Bone marrow (tissue), 2 donors: ENCODE results near the gene GRIA1.
"Not testable (repeated sequence)": the region's sequence is repeated elsewhere in the genome, so short reads cannot be mapped to it uniquely, and the experiment has no call there.

Experiments used
- DNase-seq, 2 donors: peaks; one replicate each; lab custom pipeline; 2025; lab: John Stamatoyannopoulos, UW

The GRIA1 gene

GRCh38 chr5:153719324-153719723 lies 228.9 kb downstream of the GRIA1 start:
- no peak for DNase-seq

- DNase-seq = not testable (repeated sequence)
Observed at GRCh38 chr5:153723022-153723610, 232.6 kb downstream of the GRIA1 start.

GRCh38 chr5:153742060-153742459 lies 251.6 kb downstream of the GRIA1 start:
- DNase-seq = no peak

GRCh38 chr5:153744751-153745150 lies 254.3 kb downstream of the GRIA1 start:
- no peak for DNase-seq

- DNase-seq = no peak
Observed at GRCh38 chr5:153745778-153746395, 255.4 kb downstream of the GRIA1 start.

- no peak for DNase-seq
Observed at GRCh38 chr5:153746440-153746839, 256.0 kb downstream of the GRIA1 start.

- no peak for DNase-seq
Observed at GRCh38 chr5:153748823-153749222, 258.4 kb downstream of the GRIA1 start.

- no peak for DNase-seq
Observed at GRCh38 chr5:153749960-153750359, 259.5 kb downstream of the GRIA1 start.

GRCh38 chr5:153751251-153751650 lies 260.8 kb downstream of the GRIA1 start:
- no peak for DNase-seq

GRCh38 chr5:153752890-153753289 lies 262.4 kb downstream of the GRIA1 start:
- no peak for DNase-seq

- DNase-seq = no peak
Observed at GRCh38 chr5:153753645-153754432, 263.4 kb downstream of the GRIA1 start.

GRCh38 chr5:153755913-153756500 lies 265.5 kb downstream of the GRIA1 start:
- no peak for DNase-seq

GRCh38 chr5:153756540-153756939 lies 266.1 kb downstream of the GRIA1 start:
- no peak for DNase-seq

- DNase-seq = no peak
Observed at GRCh38 chr5:153765987-153766386, 275.5 kb downstream of the GRIA1 start.

GRCh38 chr5:153767221-153768188 lies 277.0 kb downstream of the GRIA1 start:
- DNase-seq = no peak

- no peak for DNase-seq
Observed at GRCh38 chr5:153770066-153770465, 279.6 kb downstream of the GRIA1 start.

- DNase-seq = no peak
Observed at GRCh38 chr5:153774686-153775085, 284.2 kb downstream of the GRIA1 start.

GRCh38 chr5:153775923-153776322 lies 285.5 kb downstream of the GRIA1 start:
- DNase-seq = no peak

- DNase-seq = no peak
Observed at GRCh38 chr5:153777681-153778581, 287.5 kb downstream of the GRIA1 start.

- DNase-seq = no peak
Observed at GRCh38 chr5:153779836-153780235, 289.4 kb downstream of the GRIA1 start.
